PC-9 (cell line): ENCODE data around the gene AKAP13. TPM values are rescaled to one million over a fixed set of nuclear protein-coding genes. Genes with fewer than 3 reads are reported as not detected.

Experiments used
- BruUV-seq: library from RNA; stranded (reverse); fragments of 400-500 nt; replicated peaks from 2 replicates; lab custom pipeline; 2021; lab: Mats Ljungman, UMichigan
- CTCF ChIA-PET: fragments of 300-600 bp; sonication (Branson Sonifier 250); formaldehyde crosslinking; loops from one replicate; lab custom pipeline; 2022; ENCODE audit warnings: antibody characterized with exemption; lab: Charles Lee
- POLR2A ChIA-PET: fragments of 300-600 bp; sonication (Branson Sonifier 250); formaldehyde crosslinking; loops from one replicate; lab custom pipeline; 2022; ENCODE audit warnings: antibody characterized with exemption; ENCODE audit not compliant: unreplicated experiment; lab: Charles Lee
- DNase-seq, 2 experiments: peaks; one replicate each; pipeline versions ENCODE4 v3.0.0 to v3.0.0-alpha.2; 2015 to 2022; ENCODE audit warnings: mixed read lengths in 1 of 2
- H2AFZ ChIP-seq: fragments of 200-600 bp; sonication (generic); 2 replicates; pipeline ENCODE4 v1.8.1; 2017; ENCODE audit warnings: antibody characterized with exemption
- H3F3A ChIP-seq: fragments of 200-600 bp; sonication (generic); 2 replicates; pipeline ENCODE4 v1.8.1; 2017; ENCODE audit warnings: antibody characterized with exemption, mild to moderate bottlenecking, low read depth; ENCODE audit not compliant: insufficient read depth
- H3K27ac ChIP-seq: fragments of 200-600 bp; sonication (generic); 2 replicates; pipeline ENCODE4 v1.6.1; 2016; ENCODE audit warnings: mixed run types
- H3K27me3 ChIP-seq: fragments of 200-600 bp; sonication (generic); 2 replicates; pipeline ENCODE4 v1.6.1; 2016; ENCODE audit warnings: low read depth, mixed run types; ENCODE audit not compliant: insufficient read depth
- H3K36me3 ChIP-seq: fragments of 200-600 bp; sonication (generic); 2 replicates; pipeline ENCODE4 v1.6.1; 2016; ENCODE audit warnings: low read depth, mixed run types
- H3K4me1 ChIP-seq: fragments of 200-600 bp; sonication (generic); replicated peaks from 2 replicates; pipeline ENCODE4 v1.6.1; 2016; ENCODE audit warnings: mixed run types; ENCODE audit not compliant: insufficient read depth
- H3K4me2 ChIP-seq: fragments of 200-600 bp; sonication (generic); 2 replicates; pipeline ENCODE4 v1.6.1; 2017; ENCODE audit warnings: mixed run types
- H3K4me3 ChIP-seq: fragments of 200-600 bp; sonication (generic); 2 replicates; pipeline ENCODE4 v1.6.1; 2016; ENCODE audit warnings: mixed run types
- H3K79me2 ChIP-seq: fragments of 200-600 bp; sonication (generic); 2 replicates; pipeline ENCODE4 v1.6.1; 2017; ENCODE audit warnings: low read depth, mixed run types
- H3K9me2 ChIP-seq: fragments of 200-600 bp; sonication (generic); 2 replicates; pipeline ENCODE4 v1.8.1; 2017; ENCODE audit warnings: mild to moderate bottlenecking; ENCODE audit not compliant: insufficient read depth
- H3K9me3 ChIP-seq: fragments of 200-600 bp; sonication (generic); 2 replicates; pipeline ENCODE4 v1.8.1; 2016; ENCODE audit warnings: low read depth; ENCODE audit not compliant: insufficient read depth
- H4K20me1 ChIP-seq: fragments of 200-600 bp; sonication (generic); 2 replicates; pipeline ENCODE4 v1.8.1; 2017; ENCODE audit not compliant: insufficient read depth
- EZH2 ChIP-seq: fragments of 200-600 bp; sonication (generic); IDR thresholded peaks from 2 replicates; pipeline ENCODE4 v1.8.0; 2017; ENCODE audit warnings: antibody characterized with exemption, low read depth
- intact Hi-C: fragments of 100-400 bp; cut with micrococcal nuclease; formaldehyde crosslinking; loops from one replicate; pipeline ENCODE4 v1.10.0; 2022; ENCODE audit not compliant: unreplicated experiment
- total RNA-seq: library from RNA; stranded (reverse); gene quantifications from 2 replicates; pipeline ENCODE4 v1.2.3, GENCODE V29; 2021
- TF ChIP-seq, protein P1 (sequence below): fragments of 200-600 bp; sonication (generic); conservative IDR thresholded peaks from 2 replicates; pipeline ENCODE4 v1.6.1; 2017; ENCODE audit warnings: mixed run types, antibody characterized with exemption, mild to moderate bottlenecking, moderate library complexity

AKAP13 gene
- total RNA-seq, 1 experiment from 2014 or later, result 82.5 TPM

- H3K27ac ChIP-seq, result no peak overlapping the region
- no peaks in the 10 kb centered on the region for H3K9me3 ChIP-seq
- DNase-seq, result no peak
- H3K4me1 ChIP-seq, result peaks cover 35% of the 10 kb centered on the region
- no peaks in the 10 kb centered on the region; the same call in 1 of the 2 replicates for H4K20me1 ChIP-seq
- H3K27me3 ChIP-seq, result no peaks in the 10 kb centered on the region
- BruUV-seq, result no TSS peak
- ChIA-PET POLR2A (interaction anchor here (0.6 kb wide), 1 partner anchor 18 kb away, joined by 6 read pairs; no protein-coding TSS in a partner anchor), CTCF (interaction anchor here (0.6 kb wide), 1 partner anchor 275 kb away, joined by 7 read pairs; no protein-coding TSS in a partner anchor)
- H3K79me2 ChIP-seq, result peaks cover 11% of the 10 kb centered on the region
- no peaks in the 10 kb centered on the region for H3K36me3 ChIP-seq
- H2AFZ ChIP-seq, result no peak overlapping the region
- H3K4me3 ChIP-seq, result no peak overlapping the region
- H3K4me2 ChIP-seq, result no peak overlapping the region
- TF ChIP-seq, protein P1, sequence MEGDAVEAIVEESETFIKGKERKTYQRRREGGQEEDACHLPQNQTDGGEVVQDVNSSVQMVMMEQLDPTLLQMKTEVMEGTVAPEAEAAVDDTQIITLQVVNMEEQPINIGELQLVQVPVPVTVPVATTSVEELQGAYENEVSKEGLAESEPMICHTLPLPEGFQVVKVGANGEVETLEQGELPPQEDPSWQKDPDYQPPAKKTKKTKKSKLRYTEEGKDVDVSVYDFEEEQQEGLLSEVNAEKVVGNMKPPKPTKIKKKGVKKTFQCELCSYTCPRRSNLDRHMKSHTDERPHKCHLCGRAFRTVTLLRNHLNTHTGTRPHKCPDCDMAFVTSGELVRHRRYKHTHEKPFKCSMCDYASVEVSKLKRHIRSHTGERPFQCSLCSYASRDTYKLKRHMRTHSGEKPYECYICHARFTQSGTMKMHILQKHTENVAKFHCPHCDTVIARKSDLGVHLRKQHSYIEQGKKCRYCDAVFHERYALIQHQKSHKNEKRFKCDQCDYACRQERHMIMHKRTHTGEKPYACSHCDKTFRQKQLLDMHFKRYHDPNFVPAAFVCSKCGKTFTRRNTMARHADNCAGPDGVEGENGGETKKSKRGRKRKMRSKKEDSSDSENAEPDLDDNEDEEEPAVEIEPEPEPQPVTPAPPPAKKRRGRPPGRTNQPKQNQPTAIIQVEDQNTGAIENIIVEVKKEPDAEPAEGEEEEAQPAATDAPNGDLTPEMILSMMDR, result no peak
- H3F3A ChIP-seq, result peaks cover 27% of the 10 kb centered on the region
- H3K9me2 ChIP-seq, result no peaks in the 10 kb centered on the region
- intact Hi-C loops, result no loop called here
Measured at GRCh38 chr15:85604194-85604593, 223.8 kb downstream of the AKAP13 start.

DNA sequence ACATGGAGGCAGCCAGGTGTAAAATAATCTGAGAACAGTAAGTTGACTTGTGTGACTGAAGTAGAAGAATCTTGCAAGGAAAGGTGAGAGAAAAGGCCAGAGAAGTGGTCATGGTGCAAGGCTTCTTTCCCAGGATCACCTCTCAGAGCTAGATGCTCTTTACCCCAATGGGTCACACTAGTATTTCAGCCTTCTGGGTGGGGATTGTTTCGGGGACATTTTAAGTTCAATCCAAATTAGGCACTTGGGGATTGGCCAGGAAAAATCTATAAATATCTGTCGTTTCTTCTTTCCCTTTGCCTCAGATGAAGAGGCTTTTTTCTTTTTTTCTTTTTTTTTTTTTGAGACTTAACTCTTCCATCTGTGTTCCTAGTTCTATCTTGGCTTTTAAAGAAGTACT, 226.3 kb downstream of the AKAP13 start:
- ChIA-PET CTCF (no interaction called here), POLR2A (interaction anchor here (0.6 to 1.2 kb wide), 2 partner anchors 9 to 264 kb away, joined by 4 to 6 read pairs; no protein-coding TSS in a partner anchor)
- H2AFZ ChIP-seq, result no peak overlapping the region
- intact Hi-C loops, result no loop called here
- no peak for DNase-seq
- TF ChIP-seq, protein P1, result no peak
- no peak for TF ChIP-seq EZH2
- H3K27me3 ChIP-seq, result no peaks in the 10 kb centered on the region
- peak overlapping the region; percentile 84 for H3K27ac ChIP-seq
- peak overlapping the region; percentile 57 for H3K4me2 ChIP-seq
- H3K36me3 ChIP-seq, result no peaks in the 10 kb centered on the region
- no peaks in the 10 kb centered on the region for H3K9me2 ChIP-seq
- H4K20me1 ChIP-seq, result no peaks in the 10 kb centered on the region
- peaks cover 43% of the 10 kb centered on the region for H3K4me1 ChIP-seq
- H3K9me3 ChIP-seq, result no peaks in the 10 kb centered on the region
- H3K79me2 ChIP-seq, result peaks cover 23% of the 10 kb centered on the region
- no TSS peak for BruUV-seq
- H3F3A ChIP-seq, result peaks cover 23% of the 10 kb centered on the region
- H3K4me3 ChIP-seq, result no peak overlapping the region

DNA sequence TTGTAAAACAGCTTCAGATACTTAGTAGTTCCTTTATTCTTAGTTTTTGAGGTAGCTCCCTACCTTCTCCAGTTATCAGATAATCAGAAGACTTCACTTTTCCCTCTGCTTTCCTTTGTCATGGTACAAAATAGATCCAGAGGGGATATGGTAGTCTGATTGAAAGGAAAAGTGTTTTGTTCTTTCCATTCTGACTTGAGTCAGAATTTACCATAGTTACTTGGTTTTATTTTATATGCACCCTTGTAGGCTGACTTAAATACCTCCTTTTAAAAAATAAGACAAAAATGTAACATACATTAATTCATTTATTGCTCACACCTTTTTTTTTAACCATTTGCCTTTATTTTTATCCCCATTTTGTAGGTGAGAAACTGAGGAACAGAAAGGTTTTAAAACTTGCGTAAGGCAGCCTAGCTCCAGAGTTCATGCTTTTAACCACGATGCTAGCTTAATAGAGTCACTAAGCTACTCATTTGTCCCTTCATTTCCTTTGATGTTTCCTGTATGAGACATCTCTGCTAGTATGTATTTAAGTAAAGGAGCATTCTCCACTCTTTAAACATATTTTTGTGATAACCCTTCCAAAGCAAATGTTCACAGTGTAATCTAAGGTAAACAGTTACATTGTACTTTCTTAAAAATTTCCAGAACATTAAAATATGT, 226.9 kb downstream of the AKAP13 start:
- intact Hi-C loops, result no loop called here
- CTCF ChIA-PET, result interaction anchor here (1.0 kb wide), 1 partner anchor 103 kb away, joined by 7 read pairs; no protein-coding TSS in a partner anchor
- no peak for TF ChIP-seq EZH2
- TF ChIP-seq, protein P1, result no peak
- Histone ChIP-seq H4K20me1 (no peaks in the 10 kb centered on the region), H3K9me3 (no peaks in the 10 kb centered on the region), H3K4me2 (peak overlapping the region; percentile 57), H3K27ac (peak overlapping the region; percentile 84), H3K79me2 (peaks cover 23% of the 10 kb centered on the region), H3K27me3 (no peaks in the 10 kb centered on the region), H3K4me1 (peaks cover 43% of the 10 kb centered on the region), H3K4me3 (peak overlapping the region; percentile 2; the same call in 1 of the 2 replicates), H3F3A (peaks cover 23% of the 10 kb centered on the region), H3K9me2 (no peaks in the 10 kb centered on the region), H2AFZ (no peak overlapping the region), H3K36me3 (no peaks in the 10 kb centered on the region)
- POLR2A ChIA-PET, result interaction anchor here (0.5 to 1.2 kb wide), 6 partner anchors 9 to 264 kb away, joined by 3 to 8 read pairs (median 4); no protein-coding TSS in a partner anchor
- peak in 1 of 2 experiments; percentile 72 for DNase-seq
- no TSS peak for BruUV-seq
